Measurements from ENCODE around the gene SEMA3D.

DNA sequence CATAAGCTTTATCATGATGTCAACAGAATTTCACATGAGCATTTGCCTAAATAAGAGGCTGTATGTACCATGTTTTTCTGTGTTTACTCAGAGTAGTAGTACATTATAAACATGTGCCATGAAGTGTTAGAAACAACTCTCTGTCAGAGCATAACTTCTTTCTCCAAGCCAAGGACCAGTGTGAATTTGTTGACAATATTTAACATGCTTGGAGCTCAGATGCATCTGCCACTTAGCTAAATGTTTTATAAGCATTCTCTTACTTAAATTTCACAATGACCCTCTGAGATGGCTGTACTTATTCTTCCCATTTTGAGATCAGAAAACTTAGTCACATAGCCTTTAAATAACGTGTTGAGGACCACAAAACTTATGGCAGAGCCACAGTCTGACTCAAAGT, 105.0 kb downstream of the SEMA3D start:
- TF ChIP-seq CTCF (IDR thresholded peaks at IDR 0.05 in 8 of 11, conservative IDR thresholded peaks at IDR 0.05 in 3 of 11) = no peak
- TF ChIP-seq POLR2AphosphoS5 (IDR thresholded peaks at IDR 0.05) = no peak

Data from spleen (tissue), 7 donors.